Activated CD8-positive, alpha-beta T cell treated with anti-CD3 and anti-CD28 coated beads for 36 hours (primary cell): ENCODE measurements around the gene CLEC16A. TPM values are rescaled to one million over a fixed set of nuclear protein-coding genes. Genes with fewer than 3 reads are reported as not detected.

ENCODE experiments used
- ATAC-seq: fragments of 200-7000 bp; cut with Tn5 transposase; one replicate; pipeline ENCODE4 v1.10.0; 2021; ENCODE audit warnings: mild to moderate bottlenecking, moderate library complexity
- CTCF ChIA-PET: fragments of 350-600 bp; sonication (Branson Sonifier 250); formaldehyde crosslinking; loops from one replicate; lab custom pipeline; 2021; ENCODE audit warnings: antibody characterized with exemption; lab: Charles Lee
- POLR2A ChIA-PET: fragments of 350-600 bp; sonication (Branson Sonifier 250); formaldehyde crosslinking; loops from one replicate; lab custom pipeline; 2021; ENCODE audit warnings: antibody characterized with exemption; lab: Charles Lee
- DNase-seq: peaks from one replicate; pipeline ENCODE4 v3.0.0-alpha.2; 2020
- H3K27ac Mint-ChIP-seq: one replicate; pipeline ENCODE4 v1.8.0; 2021; ENCODE audit warnings: mild to moderate bottlenecking, mixed read lengths
- H3K27me3 Mint-ChIP-seq: one replicate; pipeline ENCODE4 v1.8.0; 2021; ENCODE audit warnings: mixed read lengths
- H3K36me3 Mint-ChIP-seq: one replicate; pipeline ENCODE4 v1.8.0; 2021; ENCODE audit warnings: low read depth, mixed read lengths
- H3K4me1 Mint-ChIP-seq: one replicate; pipeline ENCODE4 v1.8.0; 2021; ENCODE audit warnings: low read depth, mixed read lengths
- H3K4me3 Mint-ChIP-seq: one replicate; pipeline ENCODE4 v1.8.0; 2021; ENCODE audit warnings: mild to moderate bottlenecking, moderate library complexity, mixed read lengths
- H3K9me3 Mint-ChIP-seq: one replicate; pipeline ENCODE4 v1.8.0; 2021; ENCODE audit warnings: mixed read lengths
- CTCF ChIP-seq: fragments of 200-600 bp; IDR thresholded peaks from one replicate; pipeline ENCODE4 v1.8.0; 2022; ENCODE audit warnings: antibody characterized with exemption, mild to moderate bottlenecking
- intact Hi-C: fragments of 100-400 bp; cut with micrococcal nuclease; formaldehyde crosslinking; loops from one replicate; pipeline ENCODE4 v1.10.0; 2022
- total RNA-seq, 2 experiments: library from RNA; stranded (reverse); gene quantifications; one replicate each; pipeline ENCODE4 v1.2.3, GENCODE V29; 2021

The CLEC16A gene
- total RNA-seq, 2 experiments from 2014 or later = 20.4 to 21.7 TPM

GRCh38 chr16:11004973-11005610 lies 60.7 kb downstream of the CLEC16A start:
- intact Hi-C loops = no loop called here
- peaks cover 18% of the 10 kb centered on the region for H3K36me3 Mint-ChIP-seq
- POLR2A ChIA-PET = interaction anchor here (0.6 kb wide), 1 partner anchor 22 kb away, joined by 3 read pairs; no protein-coding TSS in a partner anchor

GRCh38 chr16:11005611-11005975 lies 61.2 kb downstream of the CLEC16A start:
- no peaks in the 10 kb centered on the region for H3K9me3 Mint-ChIP-seq
- ATAC-seq (no peak), DNase-seq (no peak)
- no peaks in the 10 kb centered on the region for H3K27me3 Mint-ChIP-seq
- TF ChIP-seq CTCF = no peak
- H3K4me3 Mint-ChIP-seq = no peak overlapping the region
- H3K4me1 Mint-ChIP-seq = peaks cover 6% of the 10 kb centered on the region
- intact Hi-C loops = no loop called here
- H3K27ac Mint-ChIP-seq = no peak overlapping the region
- H3K36me3 Mint-ChIP-seq = peaks cover 18% of the 10 kb centered on the region
- ChIA-PET CTCF (interaction anchor here (1.2 kb wide), 1 partner anchor 41 kb away, joined by 3 read pairs; no protein-coding TSS in a partner anchor), POLR2A (no interaction called here)

More at GRCh38 chr16:11004973-11005610, 60.7 kb downstream of the CLEC16A start:
- CTCF ChIA-PET = interaction anchor here (1.2 kb wide), 2 partner anchors 34 to 41 kb away, joined by 3 read pairs; no protein-coding TSS in a partner anchor
- H3K4me1 Mint-ChIP-seq = peaks cover 6% of the 10 kb centered on the region
- TF ChIP-seq CTCF = no peak
- no peak for DNase-seq
- no peaks in the 10 kb centered on the region for H3K27me3 Mint-ChIP-seq
- H3K27ac Mint-ChIP-seq = no peak overlapping the region
- H3K4me3 Mint-ChIP-seq = no peak overlapping the region
- ATAC-seq = no peak
- H3K9me3 Mint-ChIP-seq = no peaks in the 10 kb centered on the region

- intact Hi-C loops = no loop called here
- peaks cover 20% of the 10 kb centered on the region for H3K36me3 Mint-ChIP-seq
- no peak for ATAC-seq
- H3K27ac Mint-ChIP-seq = no peak overlapping the region
- no peaks in the 10 kb centered on the region for H3K9me3 Mint-ChIP-seq
- ChIA-PET CTCF (interaction anchor here (0.8 to 1.4 kb wide), 2 partner anchors 27 to 36 kb away, joined by 3 read pairs; no protein-coding TSS in a partner anchor), POLR2A (interaction anchor here (0.8 kb wide), 1 partner anchor 10 kb away, joined by 3 read pairs; no protein-coding TSS in a partner anchor)
- TF ChIP-seq CTCF = no peak
- no peaks in the 10 kb centered on the region for H3K27me3 Mint-ChIP-seq
- H3K4me1 Mint-ChIP-seq = peaks cover 6% of the 10 kb centered on the region
- no peak for DNase-seq
- H3K4me3 Mint-ChIP-seq = no peak overlapping the region
Observed at GRCh38 chr16:11006656-11007055, 62.3 kb downstream of the CLEC16A start.

- peaks cover 20% of the 10 kb centered on the region for H3K36me3 Mint-ChIP-seq
- CTCF ChIA-PET = interaction anchor here (0.8 to 1.4 kb wide), 2 partner anchors 25 to 37 kb away, joined by 3 read pairs; no protein-coding TSS in a partner anchor
Observed at GRCh38 chr16:11007714-11008280, 63.4 kb downstream of the CLEC16A start.

More at GRCh38 chr16:11007714-11008280, 63.4 kb downstream of the CLEC16A start:
- no peak for TF ChIP-seq CTCF
- peaks cover 6% of the 10 kb centered on the region for H3K4me1 Mint-ChIP-seq
- no peak overlapping the region for H3K27ac Mint-ChIP-seq
- ATAC-seq (no peak), DNase-seq (no peak)
- H3K27me3 Mint-ChIP-seq = no peaks in the 10 kb centered on the region
- POLR2A ChIA-PET = interaction anchor here (1.4 kb wide), 1 partner anchor 217 kb away, joined by 3 read pairs; no protein-coding TSS in a partner anchor
- no peak overlapping the region for H3K4me3 Mint-ChIP-seq
- no peaks in the 10 kb centered on the region for H3K9me3 Mint-ChIP-seq
- intact Hi-C loops = no loop called here
